GM19240 (cell line): Measurements from ENCODE around the gene PDGFA.

ENCODE experiments used
- DNase-seq: peaks from one replicate; pipeline ENCODE4 v3.0.0; 2011; ENCODE audit warnings: low spot score; ENCODE audit not compliant: insufficient read length

Gene PDGFA

DNA sequence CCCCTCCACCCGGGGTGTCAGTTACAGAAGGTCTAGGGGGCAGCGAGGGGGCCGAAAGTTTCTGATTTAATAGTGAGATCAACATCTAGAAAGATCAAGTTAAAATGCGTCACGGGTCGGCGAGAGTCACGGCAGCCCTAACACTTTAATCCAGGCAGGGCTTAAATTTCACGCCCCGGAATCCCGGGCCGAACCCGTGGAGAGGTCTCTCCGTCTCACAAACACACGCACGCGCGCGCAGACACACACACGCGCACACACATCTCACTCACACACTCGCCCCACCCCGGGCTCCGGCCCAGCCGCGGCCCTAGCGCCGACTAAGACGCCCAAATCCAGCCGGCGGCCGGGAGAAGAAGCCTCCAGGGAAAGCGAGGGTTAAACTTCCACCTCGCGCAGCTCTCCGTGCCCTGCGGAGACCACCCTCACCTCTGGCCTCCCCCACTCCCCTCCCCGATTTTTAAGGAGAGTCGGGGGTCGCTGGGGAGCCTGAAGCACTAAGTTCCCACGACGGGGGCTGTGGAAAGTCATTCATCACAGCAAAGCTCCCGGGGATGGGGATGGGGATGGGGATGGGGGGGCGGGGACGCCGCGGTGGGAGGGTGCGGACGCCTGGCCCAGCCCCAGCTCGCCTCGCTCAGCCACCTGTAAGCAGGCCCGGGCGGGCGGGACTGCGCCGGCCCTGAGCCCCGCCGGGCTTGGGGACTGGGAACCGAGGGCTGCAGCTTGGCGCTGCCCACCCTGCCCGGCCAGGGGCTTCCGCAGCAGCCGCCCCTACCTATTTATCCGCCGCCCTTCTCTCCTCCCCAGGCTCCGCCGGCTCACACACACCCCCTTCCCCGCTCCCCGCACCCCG is 1.6 kb downstream of the PDGFA start:
- DNase-seq: no peak

DNA sequence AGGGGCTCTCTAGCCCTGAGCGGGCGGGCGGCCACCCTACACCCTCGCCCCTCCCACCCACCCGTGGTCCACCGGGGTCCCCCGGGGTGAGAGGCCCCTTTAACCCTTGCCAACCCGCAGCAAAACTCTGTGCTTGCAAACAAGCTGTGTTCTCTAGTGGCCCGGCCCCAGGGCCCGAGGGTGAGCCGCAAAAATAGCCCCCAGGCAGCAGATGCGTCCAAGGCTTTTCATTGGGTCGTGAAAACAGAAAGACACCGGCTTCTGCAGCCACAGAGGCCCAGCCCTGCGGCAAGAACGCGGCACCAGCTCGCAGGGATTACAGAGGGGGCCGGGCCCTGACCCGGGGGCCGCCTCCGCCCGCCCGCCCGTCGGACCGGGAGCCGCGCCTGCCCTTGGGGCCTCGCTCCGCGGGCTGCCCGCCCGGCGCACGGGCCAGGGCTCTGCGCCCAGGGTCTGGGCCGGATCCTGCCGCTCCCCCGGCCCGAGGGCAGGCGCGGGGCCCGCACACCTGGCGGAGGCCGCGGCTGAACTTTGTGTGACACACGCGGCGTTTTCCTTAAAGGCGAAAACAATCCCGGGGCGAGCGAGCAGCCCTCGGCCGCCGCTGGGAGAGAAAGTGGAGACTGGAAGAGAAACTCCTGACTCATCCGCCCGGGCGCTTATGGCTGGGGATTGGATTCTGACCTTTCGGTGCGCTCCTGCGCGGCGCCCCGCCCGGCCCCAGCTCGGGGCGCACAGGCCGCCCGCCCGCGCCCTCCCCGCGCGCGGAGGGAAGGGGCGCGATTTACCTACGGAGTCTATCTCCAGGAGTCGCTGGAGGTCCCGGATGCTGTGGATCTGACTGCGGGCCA is 2.8 kb downstream of the PDGFA start:
- no peak for DNase-seq

DNA sequence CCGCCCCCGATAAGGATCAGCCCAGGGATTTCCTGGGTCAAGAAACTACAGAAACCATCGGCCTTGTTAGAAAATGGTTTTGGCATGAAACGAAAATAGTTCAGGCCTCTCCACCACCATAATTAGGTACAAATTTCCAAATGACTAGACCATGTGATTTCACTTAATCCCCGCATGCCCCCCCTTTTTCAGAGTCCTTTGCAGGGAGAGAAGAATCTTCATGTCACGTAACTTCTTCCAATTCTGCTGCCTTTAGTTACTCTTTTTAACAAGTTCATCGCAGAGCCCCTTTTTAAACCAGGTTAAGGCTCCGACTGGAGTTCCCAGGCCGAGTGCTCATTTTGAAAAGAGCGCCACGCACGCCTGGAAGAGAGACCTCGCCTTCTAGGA is 3.4 kb downstream of the PDGFA start:
- DNase-seq: no peak

DNA sequence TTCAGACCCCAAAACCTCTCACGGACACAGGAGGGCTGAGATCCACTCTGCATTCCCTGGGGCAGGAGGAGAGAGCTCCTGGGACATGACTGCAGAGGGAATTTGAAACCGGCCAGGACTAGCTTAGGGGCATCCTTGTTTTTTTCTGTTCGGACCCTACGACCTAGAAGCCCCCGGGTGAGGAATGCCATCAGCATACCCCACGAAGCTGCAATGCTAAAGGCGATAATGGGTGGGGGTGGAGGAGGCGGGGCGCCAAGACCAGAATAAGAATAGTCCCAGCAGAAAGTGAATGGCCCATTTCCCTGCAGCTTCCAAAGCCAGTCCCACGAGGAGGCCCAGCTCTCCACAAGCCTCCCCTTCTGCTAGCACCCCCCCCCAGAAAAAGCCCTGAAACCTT is 4.0 kb downstream of the PDGFA start:
- no peak for DNase-seq

DNA sequence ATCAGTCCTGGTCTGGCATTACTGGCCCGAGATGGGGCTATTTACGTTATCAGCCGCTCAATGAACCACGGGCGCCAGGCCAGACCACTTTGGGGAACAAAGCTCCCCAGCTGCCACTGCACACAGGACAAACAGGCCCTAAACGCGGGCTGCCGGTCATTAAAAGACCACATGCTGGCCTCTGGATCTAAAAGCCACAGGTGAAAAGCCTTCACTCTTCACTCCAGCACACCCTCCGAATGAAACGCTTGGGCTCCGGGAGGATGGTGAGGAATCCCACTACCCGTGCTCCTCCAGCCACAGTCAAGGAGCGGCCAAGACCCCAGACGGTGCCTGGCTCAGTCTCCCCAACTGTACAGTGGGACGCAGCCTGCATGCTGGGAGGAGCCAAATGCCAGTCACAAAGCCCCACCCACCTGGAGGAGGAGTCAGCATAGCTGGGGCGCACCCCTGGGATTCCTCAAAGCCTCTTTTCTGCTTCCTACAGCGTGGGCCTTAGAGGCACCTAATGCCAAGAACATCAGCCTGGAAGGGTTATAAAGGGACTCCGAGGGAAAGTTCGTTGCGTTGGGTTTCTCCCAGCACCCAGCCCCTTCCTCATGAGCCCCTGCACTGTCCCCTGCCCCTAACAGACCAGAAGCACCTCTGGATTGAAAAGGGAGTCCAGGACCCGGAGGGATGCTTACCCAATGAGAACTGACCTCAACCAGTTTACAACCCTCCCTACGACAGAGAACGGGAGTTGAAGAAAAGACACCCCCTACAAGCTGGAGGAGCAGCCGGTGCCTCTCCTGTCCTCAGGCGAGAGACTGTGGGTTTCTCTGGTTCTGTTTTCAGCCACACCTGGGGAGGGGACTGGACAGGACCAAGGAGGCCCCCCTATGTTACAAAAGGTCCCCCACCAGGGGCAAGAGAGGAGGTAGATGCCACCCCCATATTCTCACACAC is 4.7 kb downstream of the PDGFA start:
- no peak for DNase-seq

DNA sequence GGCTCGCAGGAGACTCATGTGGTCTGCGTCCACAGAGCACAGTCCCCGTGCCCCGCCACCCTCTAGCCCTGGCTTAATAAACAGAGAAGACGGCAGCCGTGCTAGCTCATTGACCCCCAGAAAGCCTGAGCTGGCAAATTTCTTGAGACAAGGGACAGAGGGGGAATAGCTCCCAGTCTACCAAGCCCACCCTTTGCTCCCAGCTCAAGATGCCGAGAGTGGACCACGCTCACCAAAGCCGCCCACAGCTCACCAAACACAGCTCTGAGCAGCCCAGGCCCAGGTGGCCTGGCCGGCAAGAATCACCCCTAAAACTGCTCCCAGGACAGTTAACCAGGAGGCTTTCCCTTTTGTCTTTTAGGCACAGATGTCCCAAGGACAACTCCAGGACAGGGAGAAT is 5.4 kb downstream of the PDGFA start:
- DNase-seq: no peak

DNA sequence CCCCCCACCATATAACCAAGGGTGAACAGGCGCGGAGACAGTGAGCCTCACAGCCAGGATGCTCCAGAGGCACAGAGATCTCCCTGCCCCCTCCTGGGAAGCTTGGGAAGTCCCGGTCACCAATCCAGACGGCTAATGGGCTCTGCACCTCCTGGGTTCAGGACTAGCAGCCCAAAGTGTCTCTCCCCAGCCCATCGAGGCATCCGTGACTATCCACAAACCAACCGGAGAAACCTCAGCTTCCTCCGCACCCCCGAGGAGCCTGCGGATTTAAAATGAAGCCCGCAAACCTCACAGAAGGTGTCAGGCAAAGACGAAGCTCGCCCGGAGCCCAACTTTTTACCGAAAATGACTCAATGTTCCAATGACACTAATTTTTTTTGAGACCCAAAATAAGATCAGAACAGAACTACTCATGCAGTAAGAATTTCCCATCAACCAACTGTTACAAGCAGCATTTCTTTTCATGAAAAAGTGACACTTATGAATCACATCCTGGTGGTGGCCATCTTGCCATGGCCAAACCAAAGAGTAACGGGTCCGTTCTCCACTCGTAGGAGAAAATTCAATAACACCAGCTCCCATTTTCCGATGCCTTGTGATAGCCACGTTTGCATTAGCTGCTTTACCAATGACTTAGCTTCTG is 6.0 kb downstream of the PDGFA start:
- no peak for DNase-seq

DNA sequence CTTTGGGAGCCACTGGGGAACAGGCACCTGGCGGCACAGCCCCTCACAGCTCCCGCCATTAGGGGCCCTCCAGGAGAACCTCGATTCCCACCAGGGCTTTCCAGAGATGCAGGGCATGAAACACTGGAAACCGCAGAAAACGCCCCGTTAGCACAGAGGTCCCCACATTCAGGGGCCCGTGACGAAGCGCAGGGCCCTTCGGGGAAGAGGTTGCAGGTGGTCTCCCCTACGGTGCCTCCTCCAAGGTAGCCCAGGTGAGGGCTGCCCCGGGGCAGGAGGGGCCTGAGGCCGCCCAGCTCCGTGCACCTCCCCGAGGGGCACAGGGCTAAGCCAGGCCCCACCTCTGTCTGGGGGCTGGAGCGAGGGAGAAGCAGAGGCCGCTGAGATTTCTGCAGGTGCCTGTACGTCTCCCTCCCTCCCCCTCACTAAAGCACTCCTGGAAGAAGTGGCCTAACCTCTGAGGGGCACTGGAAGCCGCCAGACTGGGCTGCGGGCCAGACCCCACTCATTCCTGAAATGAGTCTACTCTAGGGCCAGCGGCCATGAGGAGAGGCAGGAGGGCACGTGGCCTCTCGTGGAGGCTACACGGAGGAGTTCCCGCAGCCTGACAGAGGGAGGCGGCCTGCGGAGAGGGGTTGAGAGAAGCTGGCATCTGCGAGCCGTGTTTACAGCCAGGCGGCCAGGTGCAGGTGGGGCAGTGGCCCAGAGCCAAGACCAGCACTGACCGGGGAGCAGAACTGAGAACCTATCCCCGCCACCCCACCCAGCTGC is 6.9 kb downstream of the PDGFA start:
- no peak for DNase-seq

DNA sequence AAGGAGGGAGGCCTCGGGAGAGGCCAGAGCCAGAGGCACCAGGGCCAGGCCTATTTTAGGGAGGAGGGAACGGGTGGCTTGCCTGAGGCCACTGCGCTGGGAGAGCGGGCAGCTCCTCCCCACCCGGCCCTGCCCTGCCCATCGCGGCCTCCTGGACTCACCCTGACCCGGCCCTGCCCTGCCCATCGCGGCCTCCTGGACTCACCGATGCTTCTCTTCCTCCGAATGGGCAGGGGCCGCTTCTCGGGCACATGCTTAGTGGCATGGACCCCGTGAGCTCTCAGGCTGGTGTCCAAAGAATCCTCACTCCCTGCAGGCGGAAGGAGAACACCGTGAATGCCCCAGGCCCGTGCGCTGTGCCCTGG is 7.5 kb downstream of the PDGFA start:
- DNase-seq: no peak

DNA sequence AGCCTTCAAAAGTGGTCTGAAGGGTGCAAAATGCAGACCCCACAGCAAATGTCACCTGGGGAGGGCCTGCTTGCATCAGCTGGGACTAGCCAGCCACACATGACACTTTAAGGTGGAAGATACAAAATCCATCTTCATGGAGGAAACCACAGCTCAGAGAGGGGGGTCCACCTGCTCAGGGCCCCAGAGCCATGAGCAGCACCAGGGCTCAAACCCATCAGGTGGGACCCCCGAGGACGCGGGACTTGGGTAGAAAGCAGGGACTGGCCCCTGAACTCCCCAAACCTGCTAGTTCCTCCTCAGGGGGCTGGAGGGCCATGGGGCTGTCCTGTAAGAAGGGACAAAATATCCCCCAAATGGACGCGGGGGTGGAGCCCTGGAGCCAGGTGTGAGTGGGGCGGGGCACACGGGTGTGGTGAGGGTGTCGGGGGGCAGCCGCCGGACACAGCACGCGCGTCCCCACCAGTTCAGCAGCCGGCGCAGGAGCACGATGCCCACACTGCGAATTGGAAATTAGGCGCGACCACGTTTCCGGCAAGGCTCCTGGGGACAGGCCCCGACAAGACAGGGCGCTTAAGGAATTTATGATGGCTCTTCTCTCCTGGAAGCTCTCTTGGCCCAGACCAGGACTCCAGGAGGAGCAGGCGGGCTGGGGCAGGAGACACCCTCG is 8.0 kb downstream of the PDGFA start:
- no peak for DNase-seq

DNA sequence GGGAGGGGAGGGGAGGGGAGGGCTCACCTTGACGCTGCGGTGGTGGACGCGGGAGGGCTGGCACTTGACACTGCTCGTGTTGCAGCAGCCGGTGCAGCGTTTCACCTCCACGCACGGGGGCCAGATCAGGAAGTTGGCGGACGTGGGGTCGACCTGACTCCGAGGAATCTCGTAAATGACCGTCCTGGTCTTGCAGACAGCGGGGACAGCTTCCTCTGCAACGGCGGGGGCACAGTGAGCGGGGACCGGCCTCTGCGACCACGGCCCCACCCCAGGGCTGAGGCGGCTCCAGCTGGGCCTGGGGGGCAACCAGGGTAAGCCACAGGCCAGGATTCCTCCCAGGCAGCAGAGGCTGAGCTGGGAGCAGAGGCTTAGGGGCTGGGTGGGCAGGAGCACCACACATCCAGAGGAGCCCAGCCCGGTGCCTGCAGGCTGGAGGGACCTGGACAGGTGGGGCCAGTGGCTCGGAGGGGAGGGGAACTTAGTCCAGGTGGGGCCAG is 8.8 kb downstream of the PDGFA start:
- DNase-seq: no peak

DNA sequence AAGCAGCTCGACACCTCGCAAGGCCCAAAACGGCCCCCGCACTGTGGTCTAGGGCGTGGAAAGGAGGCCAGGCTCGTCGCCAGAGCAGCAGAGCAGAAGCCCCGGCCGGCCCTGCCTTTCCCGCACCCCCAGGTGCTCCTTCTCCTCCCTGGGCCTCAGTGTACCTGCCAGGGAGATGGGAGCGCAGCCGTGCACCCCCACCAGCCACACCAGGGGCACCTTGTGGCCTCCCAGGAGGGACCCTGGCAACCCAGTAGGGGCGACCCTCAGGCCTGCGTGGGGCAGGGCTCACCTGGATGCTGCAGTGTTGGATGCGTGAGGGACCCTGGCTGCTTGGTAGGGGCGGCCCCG is 9.5 kb downstream of the PDGFA start:
- no peak for DNase-seq

DNA sequence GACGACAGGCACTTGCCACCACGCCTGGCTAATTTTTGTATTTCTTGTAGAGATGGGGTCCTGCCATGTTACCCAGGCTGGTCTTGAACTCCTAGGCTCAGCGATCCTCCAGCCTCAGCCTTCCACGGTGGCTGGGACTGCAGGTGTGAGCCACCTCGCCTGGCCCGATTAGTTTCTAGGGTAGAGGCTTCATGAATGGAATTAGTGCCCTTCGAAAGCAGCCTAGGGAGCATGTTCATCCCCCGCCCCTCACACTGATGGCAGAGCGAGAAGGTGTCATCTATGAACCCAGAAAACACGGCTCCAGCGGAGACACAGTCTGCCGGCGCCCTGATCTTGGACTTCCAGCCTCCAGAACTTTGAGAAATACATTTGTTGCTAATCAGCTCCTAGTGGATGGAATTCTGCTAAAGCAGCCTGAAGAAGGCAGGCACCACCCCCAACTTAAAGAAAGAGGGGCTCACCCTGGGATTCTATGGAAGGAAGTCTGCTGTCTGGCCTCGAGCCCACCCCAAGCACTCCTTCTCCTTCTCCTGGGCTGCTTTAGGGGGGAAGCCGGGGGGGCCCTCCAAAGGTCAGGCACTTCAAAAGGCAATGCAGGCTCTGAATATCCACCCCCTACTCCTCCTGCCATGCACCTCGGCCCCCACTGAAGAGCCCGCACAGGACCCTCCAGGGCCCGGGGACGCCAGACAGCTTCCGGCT is 10.1 kb downstream of the PDGFA start:
- no peak for DNase-seq

DNA sequence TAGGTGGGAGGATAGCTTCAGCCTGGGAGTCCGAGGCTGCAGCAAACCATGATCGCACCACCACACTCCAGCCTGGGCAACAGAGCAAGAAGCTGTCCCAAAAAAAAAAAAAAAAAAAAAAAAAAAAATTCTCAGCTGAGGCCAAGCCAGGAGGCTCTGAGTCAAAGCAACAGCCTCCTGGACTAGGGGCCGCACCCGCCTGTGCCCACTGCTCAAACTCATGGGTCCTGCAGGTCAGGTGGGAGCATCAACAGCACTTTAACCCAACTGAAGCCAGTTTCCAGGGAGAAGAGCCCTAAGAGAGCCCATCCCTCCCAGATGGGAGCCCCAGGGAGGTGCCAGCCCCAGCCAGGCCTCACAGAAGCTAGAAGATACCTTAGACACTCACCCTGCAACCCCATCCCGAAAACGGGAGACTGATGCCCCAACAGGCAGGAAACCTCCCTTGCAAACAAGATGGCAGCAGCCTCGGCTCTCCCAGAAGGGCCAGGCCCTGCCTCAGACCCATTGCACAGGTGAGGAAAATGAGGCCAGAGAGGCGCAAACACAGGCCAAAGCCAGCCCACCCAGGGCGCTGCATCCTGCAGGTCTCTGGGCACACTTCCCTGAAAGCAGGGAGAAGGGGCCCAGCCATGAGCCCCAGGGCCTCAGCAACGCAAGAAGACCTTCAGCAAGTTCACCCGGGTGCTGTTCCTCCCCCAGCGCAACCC is 11.0 kb downstream of the PDGFA start:
- no peak for DNase-seq

DNA sequence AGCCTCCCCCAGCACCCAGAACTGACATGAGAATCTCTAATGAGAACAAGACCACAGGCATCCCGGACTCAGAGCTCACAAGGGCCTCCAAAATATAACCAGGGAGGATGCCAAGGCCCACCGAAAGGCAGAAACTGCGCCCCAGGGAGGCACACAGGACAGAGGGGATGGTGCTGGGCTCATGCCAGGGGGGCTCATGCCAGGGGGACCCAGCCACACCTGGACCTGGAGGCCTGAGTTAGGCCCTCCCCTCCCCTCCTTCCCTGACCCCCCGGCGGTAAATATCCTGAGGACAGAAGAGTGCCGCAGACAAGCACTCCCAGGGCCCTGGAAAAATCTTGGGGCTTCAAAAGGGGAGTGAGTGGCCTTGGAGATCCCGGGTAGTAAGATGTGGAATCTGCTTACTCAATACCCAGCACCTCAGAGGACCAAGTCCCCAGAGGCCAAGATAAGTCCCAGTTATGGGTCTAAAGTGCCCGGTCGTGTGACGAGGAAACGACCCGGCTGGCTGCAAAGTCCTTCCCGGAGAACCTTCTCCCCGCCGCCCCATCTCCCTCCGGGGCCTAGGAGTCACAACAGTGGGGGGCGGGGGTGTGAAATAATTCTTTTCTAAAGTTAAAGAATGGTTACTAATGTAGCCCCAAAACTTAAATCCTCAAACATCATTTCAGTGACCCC is 11.9 kb downstream of the PDGFA start:
- DNase-seq: no peak

DNA sequence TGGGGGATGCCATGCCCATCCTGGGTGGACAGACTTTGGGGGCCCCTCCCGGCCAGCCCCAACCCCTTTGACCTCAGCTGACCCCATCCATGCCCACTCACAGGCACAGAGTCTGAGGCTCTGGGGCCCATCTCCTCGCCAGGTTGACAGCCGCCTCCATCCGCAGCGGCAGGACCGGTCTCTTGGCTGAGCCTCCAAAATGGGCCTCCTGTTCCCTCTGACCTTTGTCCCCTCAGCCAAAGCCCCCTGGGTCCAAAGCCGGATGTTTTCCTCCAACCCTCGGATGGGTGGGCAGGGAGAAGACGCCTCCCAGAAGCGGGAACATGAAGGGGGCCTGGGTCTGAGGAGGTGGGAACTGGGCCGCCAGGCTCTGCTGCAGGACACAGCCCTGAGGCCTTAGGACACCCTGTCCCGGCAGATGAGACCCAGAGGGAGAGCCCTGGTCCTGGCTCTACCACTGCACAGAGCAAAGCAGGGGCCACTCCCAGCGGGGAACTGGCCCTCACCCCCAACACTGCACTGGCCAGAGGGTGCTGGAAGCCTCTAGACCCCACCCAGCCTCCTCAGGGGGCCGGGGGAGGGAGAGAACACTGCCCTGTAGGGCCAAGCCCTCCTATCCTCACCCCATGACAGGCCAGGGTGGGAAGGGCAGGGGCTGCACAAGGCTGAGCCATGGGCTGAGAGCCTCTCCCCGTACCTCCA is 12.6 kb downstream of the PDGFA start:
- DNase-seq: no peak

DNA sequence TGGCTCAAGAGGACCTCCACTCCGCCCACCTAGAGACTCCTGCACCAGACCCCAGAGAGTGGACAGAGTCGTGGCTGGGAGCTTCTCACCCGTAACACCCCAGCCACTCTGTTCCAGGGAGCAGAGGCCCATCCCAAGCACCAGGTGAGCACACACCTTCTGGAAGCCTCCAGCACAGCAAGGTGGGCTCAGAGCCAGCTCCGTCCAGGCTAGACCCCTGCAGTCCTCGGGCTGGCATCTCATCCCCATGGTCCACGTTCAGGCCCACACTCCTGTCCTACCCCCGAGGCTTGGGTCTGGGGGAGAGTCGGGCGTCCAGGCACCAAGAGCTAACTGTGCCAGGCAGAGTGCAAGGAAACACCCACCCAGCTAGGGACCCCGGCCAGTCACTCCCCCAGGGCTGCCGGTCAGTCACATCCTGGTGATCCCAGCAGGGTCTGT is 13.2 kb downstream of the PDGFA start:
- no peak for DNase-seq
